GM23248 (cell line): ENCODE measurements around the gene GON4L.
"Not testable (repeated sequence)": the region's sequence is repeated elsewhere in the genome, so short reads cannot be mapped to it uniquely, and the experiment has no call there.

Source experiments
- EZH2 ChIP-seq: fragments of 200-600 bp; sonication (generic); IDR thresholded peaks from 2 replicates; pipeline ENCODE4 v1.6.1; 2018; ENCODE audit warnings: antibody characterized with exemption, mild to moderate bottlenecking; ENCODE audit not compliant: insufficient read depth, poor library complexity, severe bottlenecking
- EZH2phosphoT487 ChIP-seq: fragments of 200-600 bp; sonication (generic); IDR thresholded peaks from 2 replicates; pipeline ENCODE4 v1.6.1; 2018; ENCODE audit warnings: antibody characterized with exemption, moderate library complexity, mild to moderate bottlenecking, low read depth; ENCODE audit not compliant: insufficient read depth

DNA sequence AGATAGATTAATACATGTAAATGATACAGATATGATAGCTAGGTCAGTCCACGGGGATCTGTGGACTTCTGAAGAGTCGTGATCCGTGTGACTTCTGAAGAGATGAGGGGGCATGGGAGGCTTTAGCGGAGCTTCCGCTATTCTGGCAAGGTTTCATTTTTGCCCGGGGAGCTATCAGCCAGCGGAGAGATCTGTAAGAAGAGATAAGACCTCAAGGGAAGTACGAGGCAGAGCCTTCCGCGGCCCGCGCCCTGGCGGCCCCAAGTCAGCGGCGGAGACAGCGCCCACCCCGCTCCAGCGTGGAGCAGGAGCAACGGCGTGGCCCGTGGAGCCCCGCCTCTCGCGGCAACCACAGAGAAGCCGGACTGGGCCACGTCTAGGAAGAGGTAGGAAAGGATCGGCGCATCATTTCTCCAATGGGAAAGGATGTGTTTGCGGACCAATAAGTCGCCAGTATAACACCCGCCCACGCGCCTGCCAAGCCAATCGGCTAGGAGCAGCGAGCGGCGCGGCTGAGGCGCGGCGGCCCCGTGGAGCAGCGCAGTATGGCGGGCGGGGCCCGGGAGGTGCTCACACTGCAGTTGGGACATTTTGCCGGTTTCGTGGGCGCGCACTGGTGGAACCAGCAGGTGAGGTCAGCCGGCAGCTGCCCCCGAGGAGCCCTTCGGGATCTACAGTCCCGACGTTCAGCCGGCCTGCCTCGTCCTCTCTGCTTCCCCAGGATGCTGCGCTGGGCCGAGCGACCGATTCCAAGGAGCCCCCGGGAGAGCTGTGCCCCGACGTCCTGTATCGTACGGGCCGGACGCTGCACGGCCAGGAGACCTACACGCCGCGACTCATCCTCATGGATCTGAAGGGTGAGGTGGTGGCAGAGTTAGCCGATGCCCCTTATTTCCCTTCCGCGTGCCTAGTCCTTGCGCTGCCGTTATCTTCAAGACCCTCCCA is 111.5 kb downstream of the GON4L start:
- not testable (repeated sequence) for TF ChIP-seq EZH2, EZH2phosphoT487
